IPS-NIHi7 (cell line): ENCODE results near the gene APOL5.
"Not testable (repeated sequence)": the region's sequence is repeated elsewhere in the genome, so short reads cannot be mapped to it uniquely, and the experiment has no call there.

ENCODE experiments used
- DNase-seq: peaks from one replicate; pipeline ENCODE4 v3.0.0; 2012; ENCODE audit warnings: mixed read lengths; ENCODE audit errors: extremely low spot score

Gene APOL5

DNA sequence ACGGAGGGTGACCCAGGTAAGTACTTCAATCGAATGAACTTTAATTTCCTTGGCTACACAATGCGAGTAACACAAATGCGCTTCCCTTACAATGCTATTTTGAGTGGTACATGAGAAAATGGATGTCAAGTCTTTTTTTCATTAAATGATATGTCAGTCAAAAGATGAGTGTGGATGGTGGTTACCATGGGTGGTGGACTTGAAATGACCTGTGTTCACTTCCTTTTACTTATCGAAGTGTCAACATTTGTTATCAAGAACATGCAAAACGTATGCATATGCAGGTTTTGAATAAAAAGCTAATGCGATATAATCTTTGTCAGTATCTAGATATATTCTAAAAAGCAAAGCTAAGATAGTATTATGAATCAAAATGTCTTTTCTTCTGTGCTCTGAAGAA, 8.8 kb upstream of the APOL5 start:
- DNase-seq, result no peak

DNA sequence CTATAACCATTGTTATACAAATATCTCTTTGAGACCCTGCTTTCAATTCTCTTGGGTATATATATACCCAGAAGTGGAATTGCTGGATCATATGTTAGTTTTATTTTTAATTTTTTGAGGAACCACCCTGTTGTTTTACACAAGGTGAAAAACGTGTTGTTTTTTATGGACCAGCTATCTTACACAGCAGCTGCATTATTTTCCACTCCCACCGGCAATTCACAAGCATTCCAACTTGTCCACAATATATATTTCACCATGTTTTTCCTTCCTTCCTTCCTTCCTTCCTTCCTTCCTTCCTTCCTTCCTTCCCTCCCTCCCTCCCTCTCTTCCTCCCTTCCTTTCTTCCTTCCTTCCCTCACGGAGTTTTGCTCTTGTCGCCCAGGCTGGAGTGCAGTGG, 6.3 kb upstream of the APOL5 start:
- no peak for DNase-seq

DNA sequence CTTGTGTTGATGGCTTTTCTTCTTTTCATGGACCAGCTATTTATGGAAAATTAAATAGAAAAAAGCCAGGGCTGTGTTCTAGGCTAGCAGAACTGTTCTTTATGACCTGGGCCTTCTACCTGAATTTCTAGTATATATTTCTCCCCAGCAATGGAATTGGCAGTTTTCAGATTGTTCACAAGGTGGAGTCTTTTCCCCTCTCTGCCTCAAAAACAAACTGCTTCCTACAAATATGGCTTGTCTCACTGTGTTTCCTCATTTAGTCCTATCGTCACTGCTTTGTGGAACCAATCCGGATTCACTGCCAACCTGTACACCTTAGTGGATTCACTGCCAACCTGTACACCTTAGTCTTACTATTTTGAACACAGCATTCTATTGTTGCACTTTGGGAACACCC, 5.0 kb upstream of the APOL5 start:
- no peak for DNase-seq

DNA sequence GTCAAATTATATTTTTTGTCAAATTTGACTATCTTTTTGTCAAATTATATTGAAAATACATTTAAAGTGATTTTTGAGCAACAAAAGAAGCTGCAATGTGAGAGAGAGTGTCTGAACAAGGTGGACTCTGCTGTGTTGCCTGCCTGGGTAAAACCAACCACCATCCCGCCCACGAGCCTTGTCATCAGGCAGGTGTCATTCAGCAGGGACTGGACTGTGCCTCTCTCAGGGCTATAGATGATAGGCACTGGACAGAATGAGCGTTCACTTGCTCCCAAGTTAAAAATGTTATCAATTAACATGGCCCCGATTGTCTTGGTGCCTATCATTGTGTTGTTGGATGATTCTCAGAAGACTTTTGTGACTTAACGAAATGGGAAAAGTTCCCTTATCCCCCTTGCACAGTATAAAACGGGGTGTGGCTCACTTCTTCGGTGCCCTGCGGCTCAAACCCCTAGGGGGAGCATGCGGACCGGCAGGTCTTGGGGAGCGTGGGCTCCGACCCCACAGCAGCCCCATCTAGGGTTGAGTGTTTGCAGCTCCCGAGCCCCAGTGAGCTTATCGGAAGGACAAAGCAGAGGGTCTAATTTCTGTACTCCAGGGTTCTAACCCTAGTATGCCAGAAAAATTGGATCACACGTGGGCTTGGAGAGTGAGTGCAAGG, 1.7 kb downstream of the APOL5 start:
- no peak for DNase-seq

DNA sequence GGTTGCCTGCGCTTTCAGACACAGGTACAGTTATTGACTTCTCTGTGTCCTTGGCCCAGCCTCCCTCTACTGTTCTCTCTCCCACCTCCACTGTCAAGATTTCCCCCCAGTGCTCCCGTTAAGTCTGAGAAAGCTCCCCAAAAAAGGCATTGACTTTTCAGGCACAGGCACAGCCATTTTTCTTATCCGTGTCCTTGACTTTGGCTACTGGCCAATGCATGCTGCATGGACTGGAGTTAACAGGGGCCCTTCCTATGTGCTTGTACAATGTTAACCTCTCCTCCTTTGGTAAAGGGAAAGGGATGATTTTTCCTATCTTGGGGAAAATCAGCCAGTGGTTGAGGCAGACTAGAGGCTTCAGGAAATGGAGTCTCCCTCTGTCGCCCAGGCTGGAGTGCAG, 4.3 kb downstream of the APOL5 start:
- no peak for DNase-seq

DNA sequence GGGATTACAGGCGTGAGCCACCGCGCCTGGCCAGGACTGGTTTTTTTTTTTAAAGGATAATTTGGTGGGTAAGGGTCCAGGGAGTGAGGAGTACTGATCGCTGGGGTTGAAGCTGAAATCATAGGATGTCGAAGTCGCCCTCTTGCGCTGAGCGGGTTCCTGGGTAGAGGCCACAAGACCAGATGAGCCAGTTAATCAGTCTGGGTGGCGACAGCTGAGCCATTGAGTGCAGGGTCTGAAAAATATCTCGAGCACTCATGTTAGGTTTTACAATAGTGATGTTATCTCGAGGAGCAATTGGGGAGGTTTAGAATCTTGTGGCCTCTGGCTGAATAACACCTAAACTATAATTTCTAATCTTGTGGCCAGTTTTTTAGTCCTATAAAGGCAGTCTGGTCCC, 7.8 kb downstream of the APOL5 start:
- no peak for DNase-seq

DNA sequence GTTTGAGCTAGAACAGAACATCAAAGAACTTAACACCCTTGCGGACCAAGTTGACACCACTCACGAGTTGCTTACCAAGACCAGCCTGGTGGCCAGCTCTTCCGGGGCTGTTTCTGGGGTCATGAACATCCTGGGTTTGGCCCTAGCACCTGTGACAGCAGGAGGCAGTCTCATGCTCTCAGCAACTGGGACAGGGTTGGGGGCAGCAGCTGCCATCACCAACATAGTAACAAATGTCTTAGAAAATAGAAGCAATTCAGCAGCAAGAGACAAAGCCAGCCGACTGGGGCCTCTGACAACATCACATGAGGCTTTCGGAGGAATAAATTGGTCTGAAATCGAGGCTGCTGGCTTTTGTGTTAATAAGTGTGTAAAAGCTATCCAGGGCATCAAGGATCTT, 8.7 kb downstream of the APOL5 start:
- no peak for DNase-seq

DNA sequence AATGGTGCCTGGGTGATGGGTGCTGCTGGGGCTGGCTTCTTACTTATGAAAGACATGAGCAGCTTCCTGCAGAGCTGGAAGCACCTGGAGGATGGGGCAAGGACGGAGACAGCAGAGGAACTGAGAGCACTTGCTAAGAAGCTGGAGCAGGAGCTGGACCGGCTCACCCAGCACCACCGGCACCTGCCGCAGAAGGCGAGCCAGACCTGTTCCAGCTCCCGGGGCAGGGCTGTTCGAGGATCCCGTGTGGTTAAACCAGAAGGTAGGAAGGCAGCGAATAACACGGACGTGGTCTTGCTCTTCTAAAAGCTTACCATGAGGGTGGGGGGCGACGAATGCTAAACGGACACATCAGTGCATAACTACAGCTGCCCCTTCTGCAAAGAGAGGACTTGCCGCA, 9.3 kb downstream of the APOL5 start:
- DNase-seq, result no peak

DNA sequence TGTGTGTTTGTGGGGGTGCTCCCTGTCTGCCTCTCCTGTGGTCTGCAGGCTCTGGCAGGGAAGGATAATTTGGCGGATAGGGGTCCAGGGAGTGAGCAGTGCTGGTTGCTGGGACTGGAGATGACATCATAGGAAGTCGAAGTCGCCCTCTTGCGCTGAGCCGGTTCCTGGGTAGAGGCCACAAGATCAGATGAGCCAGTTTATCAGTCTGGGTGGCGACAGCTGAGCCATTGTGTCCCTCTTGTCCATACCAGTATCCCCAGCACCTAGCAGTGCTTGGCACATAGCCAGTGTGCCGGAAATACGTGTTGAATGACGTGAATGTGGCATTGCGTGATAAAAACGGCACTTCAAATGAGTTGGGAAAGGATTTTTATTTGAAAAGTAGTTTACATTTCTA, 9.8 kb downstream of the APOL5 start:
- no peak for DNase-seq

DNA sequence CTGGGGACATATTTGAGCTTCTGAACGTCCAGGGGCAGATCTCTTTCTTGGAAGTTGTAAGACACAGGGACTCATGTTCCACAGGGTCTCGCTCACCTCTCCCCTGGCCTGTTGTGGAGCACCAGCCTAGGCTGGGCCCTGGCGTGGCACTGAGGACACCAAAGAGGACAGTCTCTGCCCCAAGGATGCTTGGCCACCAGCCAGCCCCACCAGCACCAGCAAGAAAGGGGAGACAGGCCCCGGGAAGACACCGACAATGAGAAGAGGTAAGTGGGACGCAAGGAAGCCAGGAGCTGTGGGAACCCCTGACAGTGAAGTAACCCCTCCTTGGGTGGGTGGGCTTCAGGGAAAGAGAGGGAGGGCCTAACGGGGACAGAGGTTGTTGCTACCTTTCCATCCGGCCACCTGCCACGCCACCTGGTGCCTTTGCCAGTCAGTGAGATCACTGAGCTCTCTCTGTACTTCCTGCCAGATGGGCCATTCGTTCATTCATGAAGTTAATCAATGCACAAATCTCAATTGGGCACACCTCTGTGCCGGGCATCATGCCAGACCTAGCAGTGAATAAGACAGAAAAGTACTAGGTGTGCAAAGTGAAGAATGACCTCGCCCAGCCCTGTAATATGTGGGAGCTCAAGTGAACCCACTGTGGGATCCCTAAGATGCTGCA, 11.1 kb downstream of the APOL5 start:
- no peak for DNase-seq

DNA sequence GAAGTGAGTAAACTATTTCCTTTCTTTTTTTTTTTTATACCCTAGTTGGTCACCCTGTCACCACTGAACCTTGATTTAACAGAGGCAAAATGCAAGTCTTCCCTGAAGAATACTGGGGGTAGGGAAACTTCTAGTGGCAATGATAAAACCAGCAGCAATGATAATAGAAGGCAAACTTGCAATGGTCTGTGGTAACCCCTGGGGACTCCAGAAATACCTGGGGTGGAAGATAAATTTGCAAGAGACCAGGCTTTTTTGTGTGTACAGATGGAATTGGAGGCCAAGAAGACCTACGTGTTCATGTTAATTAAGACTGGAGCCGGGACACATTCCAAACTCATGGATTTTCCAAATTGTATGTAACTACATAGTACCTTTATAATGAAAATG, 11.6 kb downstream of the APOL5 start:
- no peak for DNase-seq

DNA sequence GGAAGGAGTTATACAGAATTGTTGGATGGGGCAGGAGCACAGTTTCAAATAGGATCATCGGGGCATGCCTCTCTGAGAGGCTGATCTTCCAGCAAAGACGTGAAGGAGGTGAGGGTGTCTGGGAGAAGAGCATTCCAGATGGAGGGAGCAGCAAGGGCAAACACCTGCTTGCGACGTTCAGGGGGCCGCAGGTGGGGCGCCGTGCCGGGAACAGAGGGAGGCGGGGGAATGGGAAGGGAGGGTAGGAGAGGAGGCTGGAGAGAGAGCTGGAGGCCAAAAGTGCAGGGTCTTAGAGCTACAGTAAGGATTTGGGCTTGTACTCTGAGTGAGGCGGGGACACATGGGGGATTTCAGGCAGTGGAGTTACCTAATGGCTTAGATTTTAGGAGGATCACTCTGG, 13.6 kb downstream of the APOL5 start:
- no peak for DNase-seq

DNA sequence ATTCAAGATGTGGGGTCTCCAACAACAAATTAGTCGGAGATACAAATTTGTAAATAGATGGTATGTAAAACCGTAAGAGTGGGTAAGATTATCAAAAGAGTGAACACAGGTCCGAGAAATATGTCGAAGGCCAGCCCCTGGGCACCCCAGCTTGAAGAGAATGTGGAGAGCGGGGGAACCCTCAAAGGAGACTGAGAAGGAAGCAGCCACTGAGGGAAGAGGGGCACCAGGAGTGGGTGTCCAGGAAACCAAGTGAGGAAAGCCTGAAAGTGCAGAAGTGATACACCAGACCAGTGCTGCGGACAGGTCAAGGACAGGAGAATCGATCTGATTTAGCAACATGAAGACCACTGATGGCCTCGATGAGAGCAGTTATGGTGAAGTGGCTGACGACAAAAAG, 14.4 kb downstream of the APOL5 start:
- no peak for DNase-seq

DNA sequence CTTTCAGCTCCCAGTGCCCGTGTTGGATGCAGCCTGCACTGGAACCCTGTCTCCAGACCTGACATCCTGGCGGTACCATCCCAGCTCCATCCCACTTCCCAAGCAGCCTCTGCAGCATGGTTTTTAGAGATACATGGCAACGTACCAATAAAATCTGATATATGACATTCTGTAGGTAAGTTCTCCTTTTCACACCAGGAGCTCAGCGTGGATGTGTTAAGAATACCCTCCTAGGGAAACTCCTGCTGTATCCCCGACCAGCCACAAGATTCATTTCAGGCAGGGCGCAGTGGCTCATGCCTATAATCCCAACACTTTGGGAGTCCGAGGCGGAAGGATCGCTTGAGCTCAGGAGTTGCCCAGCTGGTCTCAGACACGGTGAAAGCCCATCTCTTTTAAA, 15.4 kb downstream of the APOL5 start:
- no peak for DNase-seq

DNA sequence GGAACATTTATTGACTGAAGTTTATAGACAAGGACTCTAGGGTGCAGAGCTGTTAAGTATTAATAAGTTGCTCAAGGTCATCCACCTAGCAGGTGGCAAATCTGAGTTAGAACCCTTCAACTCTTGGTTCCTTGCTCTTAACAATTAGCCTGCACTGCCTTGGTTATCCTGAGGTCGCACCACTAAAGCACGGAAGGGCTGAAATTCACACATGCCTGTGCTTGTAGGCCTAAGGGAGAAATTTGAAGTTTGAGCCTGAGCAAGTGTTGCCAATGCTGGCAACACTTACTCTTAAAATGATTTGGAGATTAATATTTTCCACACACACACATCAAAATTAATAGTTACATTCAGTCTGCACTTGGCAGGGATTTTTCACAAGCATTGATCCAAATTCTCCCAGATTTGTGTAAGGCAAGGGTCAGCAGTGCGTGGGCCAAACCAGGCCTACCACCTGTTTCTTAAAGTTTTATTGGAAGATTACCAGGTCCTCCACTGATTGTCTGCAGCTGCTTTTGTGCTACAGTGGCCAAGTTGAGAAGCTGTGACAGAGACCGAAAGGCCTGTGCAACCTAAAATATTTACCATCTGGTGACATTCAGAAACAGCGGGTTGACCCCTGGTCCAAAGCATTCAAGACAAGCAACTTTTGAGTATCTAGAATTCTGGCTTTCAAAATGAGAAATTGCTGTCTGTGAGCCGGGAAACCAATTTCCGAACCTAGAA, 16.3 kb downstream of the APOL5 start:
- DNase-seq, result no peak

DNA sequence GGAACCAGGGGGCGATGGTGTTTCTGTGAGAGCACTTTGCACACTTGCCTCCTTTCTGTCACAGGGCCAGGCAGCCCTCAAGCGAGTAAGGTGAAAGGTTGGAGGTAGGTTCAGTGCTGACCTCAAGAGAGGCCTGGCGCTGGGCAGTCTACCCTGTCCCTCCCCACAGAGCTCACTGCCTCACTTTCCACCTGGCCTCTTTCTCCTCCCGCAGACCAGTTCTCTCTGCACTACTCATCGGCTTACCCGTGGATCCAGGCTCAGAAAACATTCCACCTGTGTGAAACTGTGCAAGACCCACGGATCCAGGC, 16.8 kb downstream of the APOL5 start:
- no peak for DNase-seq

DNA sequence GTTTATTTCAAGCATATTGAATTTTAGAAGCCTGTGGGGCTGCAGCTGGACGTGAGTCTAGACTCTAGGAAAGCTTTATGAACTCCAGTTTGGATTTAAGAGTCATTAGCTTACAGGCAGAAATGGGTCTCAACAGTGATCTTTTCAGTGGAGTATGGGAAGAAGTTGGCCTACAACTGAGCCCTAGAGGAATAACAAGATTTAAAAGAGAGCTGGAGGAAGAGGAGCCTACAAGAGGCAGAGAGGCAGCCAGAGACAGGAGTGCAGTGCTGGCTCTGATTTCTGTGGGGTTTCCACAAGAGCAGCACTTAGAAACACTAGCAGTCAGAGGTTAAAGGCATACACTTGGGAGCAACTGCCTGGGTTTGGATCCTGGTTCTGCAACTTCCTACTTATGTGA, 17.9 kb downstream of the APOL5 start:
- DNase-seq, result no peak

DNA sequence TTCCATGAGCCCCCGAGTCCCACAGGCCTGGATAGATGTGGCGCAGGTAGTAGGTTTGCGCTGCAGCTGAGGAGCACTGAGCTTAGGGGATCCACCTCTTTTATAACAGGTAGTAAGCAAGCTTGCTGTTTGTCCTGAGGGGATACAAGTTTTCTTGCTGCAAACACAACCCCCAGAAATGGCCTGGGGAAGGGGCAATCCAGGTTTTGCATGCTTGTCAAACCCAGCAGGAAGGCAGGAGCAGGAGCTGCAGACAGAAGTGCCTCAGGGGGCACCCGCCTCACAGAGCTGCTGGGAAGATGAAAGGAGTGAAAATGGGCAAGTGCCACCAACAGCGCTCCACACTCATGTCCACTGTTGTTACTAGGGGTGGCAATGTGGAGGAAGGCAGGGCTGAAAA, 18.5 kb downstream of the APOL5 start:
- no peak for DNase-seq

DNA sequence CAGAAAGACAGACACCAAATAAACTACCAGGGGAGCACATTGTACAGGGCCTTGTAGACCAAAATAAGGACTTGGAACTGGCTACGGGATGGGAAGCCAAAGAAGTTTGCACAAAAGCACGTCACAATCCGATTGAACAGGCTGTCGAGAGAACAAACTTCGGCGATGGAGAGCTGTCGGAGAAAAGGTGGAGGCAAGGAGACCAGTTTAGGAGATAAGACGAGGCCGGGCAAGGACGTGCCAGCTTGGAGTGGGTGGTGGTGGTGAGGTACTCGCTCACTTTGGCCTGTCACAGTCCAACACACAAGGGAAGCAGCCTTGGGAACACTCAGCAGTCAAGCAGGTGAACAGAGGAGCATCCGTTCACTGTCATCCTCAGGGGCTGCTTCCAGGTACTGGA, 19.0 kb downstream of the APOL5 start:
- DNase-seq, result no peak

DNA sequence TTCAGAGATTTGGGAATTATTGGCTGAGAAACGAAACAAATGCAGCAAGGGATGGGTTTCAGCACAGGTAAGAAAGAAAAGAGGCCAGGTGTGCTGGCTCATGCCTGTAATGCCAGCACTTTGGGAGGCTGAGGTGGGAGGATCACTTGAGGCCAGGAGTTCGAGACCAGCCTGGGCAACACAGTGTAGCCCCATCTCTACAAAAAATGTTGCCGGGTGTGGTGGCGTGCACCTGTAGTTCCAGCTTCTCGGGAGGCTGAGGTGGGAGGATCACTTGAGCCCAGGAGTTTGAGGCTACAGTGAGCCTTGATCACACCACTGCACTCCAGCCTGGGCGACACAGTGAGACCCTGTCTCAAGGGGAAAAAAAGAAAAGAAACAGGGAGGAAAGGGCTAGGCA, 20.2 kb downstream of the APOL5 start:
- not testable (repeated sequence) for DNase-seq

DNA sequence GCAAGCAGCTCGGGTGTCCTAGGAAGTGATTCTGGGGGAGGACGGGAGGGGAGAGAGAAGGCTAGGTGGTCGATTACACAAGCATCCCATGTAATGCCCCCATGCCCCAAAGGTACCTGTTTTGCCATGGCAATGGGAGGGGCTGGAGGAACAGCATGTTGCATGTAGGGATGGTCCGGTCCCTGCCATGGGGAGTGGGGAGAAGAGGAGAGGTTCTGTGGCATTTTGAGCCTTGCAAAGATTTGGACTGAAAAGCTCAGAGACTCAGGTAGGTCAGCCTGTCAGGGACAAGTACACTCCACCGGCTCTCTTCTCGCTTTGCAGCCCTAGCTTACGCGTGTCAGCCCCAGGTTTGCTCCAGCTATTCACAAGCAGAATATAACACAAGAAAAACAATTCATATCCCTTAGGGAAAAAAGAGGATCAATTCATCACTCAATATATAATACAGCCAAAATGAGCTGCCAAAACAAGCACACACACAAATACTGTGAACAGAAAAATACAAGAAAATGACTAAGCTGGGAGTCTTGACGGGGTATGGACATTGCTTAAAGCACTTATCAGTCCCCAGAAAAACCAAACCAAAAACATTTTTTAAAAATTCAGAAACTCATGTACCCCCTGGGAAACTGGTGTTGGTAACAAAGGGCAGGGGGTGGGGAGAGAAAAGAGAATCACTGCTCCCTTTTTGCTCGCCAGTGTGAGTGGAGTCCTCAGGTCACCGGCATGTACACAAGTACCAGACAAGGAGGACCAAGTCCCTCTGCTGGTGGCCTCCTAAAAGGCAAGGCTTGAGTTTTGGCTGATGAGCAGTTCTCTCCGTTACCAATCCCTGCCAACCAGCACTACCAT, 21.6 kb downstream of the APOL5 start:
- DNase-seq, result no peak

DNA sequence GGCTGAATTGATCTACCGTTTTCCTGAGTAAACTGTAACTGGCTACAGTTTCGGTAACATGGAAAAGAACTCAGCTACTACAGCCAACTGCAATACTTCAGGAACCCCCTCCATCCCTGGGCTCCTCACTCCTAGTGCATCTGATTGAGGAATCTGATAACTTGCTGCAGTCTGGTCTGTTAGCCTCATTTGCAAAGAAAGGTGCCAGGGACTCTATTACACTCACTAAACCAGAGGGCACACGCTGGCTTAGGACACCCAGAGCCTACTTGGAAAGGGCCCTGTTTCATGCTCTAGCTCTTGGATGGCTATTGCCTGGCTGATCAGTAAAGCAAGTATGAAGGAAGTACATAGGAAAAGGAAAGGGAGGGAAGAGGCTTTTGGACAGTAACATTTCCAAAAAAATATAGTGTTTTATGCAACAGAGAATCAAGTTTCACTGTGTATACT, 22.3 kb downstream of the APOL5 start:
- no peak for DNase-seq

DNA sequence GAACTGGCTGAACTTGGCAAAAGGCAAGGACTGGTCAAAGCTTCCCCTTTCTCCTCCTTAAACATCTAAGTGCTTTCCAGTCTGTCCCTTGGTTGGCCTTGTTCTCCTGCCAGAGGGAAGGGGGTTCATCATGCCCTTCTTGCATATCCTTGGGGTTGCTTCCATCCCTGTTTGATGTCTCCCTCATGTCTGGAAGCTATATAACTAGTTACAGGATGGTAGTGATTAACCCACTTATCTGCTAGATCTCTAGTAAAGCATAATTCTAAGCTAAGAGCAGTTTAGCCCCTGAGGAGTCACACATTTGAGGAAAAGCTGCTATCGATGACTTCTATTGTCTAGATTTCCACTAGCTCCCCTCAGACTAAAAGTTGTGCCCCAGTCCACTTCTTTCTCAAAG, 22.9 kb downstream of the APOL5 start:
- no peak for DNase-seq
